Suprapubic skin (tissue), 4 donors: Measurements from ENCODE around the gene FCER1G. TPM values are rescaled to one million over a fixed set of nuclear protein-coding genes. Genes with fewer than 3 reads are reported as not detected.

Experiments used
- DNase-seq, 2 donors: peaks; one replicate each; pipeline ENCODE4 v3.0.0-alpha.2; 2019; ENCODE audit warnings: low spot score in 2 of 2
- H3K27ac ChIP-seq: fragments of 200-600 bp; sonication (generic); one replicate; pipeline ENCODE4 v1.5.1; 2019
- H3K27me3 ChIP-seq: fragments of 200-600 bp; sonication (generic); one replicate; pipeline ENCODE4 v1.5.1; 2019
- H3K36me3 ChIP-seq: fragments of 200-600 bp; sonication (generic); one replicate; pipeline ENCODE4 v1.5.1; 2019
- H3K4me1 ChIP-seq: fragments of 200-600 bp; sonication (generic); one replicate; pipeline ENCODE4 v1.5.1; 2019
- H3K4me3 ChIP-seq: fragments of 200-600 bp; sonication (generic); one replicate; pipeline ENCODE4 v1.5.1; 2019; ENCODE audit warnings: mild to moderate bottlenecking
- H3K9me3 ChIP-seq: fragments of 200-600 bp; sonication (generic); one replicate; pipeline ENCODE4 v1.5.1; 2019
- CTCF ChIP-seq, 2 donors: fragments of 200-600 bp in 1 of 2; fragments of 450-650 bp in 1 of 2; sonication (generic) in 1 of 2; IDR thresholded peaks; one replicate each; pipeline ENCODE4 v1.5.1; 2016 to 2019; ENCODE audit warnings: antibody characterized with exemption in 2 of 2, mild to moderate bottlenecking in 1 of 2, moderate library complexity in 1 of 2
- EP300 ChIP-seq: sonication (generic); formaldehyde crosslinking; IDR thresholded peaks from one replicate; pipeline ENCODE4 v1.6.1; 2017; ENCODE audit warnings: antibody characterized with exemption
- POLR2A ChIP-seq, 2 donors: fragments of 450-650 bp; IDR thresholded peaks; one replicate each; pipeline ENCODE4 v1.6.1; 2017; ENCODE audit warnings: antibody characterized with exemption in 2 of 2, mild to moderate bottlenecking in 2 of 2, moderate library complexity in 2 of 2
- POLR2AphosphoS5 ChIP-seq, 3 donors: sonication (generic); formaldehyde crosslinking; IDR thresholded peaks; one replicate each; pipeline ENCODE4 v1.6.1; 2017; ENCODE audit warnings: antibody characterized with exemption in 3 of 3
- WGBS: methylation state at CpG from one replicate; pipeline ENCODE4 v1.1.5; 2018; 5-methylcytosine and 5-hydroxymethylcytosine counted together
- total RNA-seq, 4 donors: library from RNA; depleted of rRNA; stranded (reverse); fragments of >200 nt; gene quantifications; one replicate each; pipeline ENCODE4 v1.1.0, GENCODE V29; 2016

Gene FCER1G
- total RNA-seq, 4 donors from 2014 or later = 2.3 to 12.6 (median 4.6) TPM; not detected in 1

DNA sequence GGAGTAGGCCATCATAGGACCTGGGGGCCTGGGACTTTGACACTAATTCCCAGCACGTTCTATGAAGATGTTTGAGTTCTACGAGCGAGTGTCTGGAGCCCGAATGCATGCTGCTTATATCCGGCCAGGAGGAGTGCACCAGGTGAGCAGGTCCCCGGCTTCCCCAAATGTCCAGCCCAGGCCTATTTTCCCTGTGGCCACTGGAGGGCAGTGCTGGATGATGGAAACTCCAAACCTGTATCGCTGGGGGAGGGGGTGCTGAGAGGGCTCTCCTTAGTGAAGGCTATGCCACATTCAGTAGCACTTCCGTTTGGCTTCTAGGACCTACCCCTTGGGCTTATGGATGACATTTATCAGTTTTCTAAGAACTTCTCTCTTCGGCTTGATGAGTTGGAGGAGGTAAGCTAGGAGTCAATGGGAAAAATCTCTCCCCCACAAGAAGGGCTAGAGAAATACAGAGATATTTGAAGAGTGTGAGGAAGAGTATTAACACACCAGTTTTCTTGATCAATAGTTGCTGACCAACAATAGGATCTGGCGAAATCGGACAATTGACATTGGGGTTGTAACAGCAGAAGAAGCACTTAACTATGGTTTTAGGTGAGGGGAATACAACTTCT, 5.2 kb upstream of the FCER1G start:
- WGBS = 43% methylated on average over 11 of the region's 11 CpGs
- no peak for DNase-seq
- H3K36me3 ChIP-seq = peaks cover 99% of the 10 kb centered on the region
- H3K27ac ChIP-seq = no peak overlapping the region
- no peaks in the 10 kb centered on the region for H3K9me3 ChIP-seq
- H3K27me3 ChIP-seq = no peaks in the 10 kb centered on the region
- no peak overlapping the region for H3K4me3 ChIP-seq
- peaks cover 15% of the 10 kb centered on the region for H3K4me1 ChIP-seq
- TF ChIP-seq POLR2AphosphoS5 (IDR thresholded peaks at IDR 0.05) (no peak), EP300 (no peak), CTCF (IDR thresholded peaks at IDR 0.05) (peak; percentile 83 to 84), POLR2A (IDR thresholded peaks at IDR 0.05) (no peak)

- H3K4me1 ChIP-seq = peaks cover 2% of the 10 kb centered on the region
- H3K27me3 ChIP-seq = no peaks in the 10 kb centered on the region
- no peak for DNase-seq
- no peaks in the 10 kb centered on the region for H3K9me3 ChIP-seq
- WGBS = 91% methylated on average over 9 of the region's 9 CpGs
- H3K36me3 ChIP-seq = peaks cover 59% of the 10 kb centered on the region
- H3K4me3 ChIP-seq = peak overlapping the region; percentile 39
- no peak overlapping the region for H3K27ac ChIP-seq
- TF ChIP-seq EP300 (no peak), POLR2A (IDR thresholded peaks at IDR 0.05) (no peak), CTCF (IDR thresholded peaks at IDR 0.05) (no peak), POLR2AphosphoS5 (IDR thresholded peaks at IDR 0.05) (no peak)
Measured at GRCh38 chr1:161214369-161214768, 726 bp upstream of the FCER1G start.

DNA sequence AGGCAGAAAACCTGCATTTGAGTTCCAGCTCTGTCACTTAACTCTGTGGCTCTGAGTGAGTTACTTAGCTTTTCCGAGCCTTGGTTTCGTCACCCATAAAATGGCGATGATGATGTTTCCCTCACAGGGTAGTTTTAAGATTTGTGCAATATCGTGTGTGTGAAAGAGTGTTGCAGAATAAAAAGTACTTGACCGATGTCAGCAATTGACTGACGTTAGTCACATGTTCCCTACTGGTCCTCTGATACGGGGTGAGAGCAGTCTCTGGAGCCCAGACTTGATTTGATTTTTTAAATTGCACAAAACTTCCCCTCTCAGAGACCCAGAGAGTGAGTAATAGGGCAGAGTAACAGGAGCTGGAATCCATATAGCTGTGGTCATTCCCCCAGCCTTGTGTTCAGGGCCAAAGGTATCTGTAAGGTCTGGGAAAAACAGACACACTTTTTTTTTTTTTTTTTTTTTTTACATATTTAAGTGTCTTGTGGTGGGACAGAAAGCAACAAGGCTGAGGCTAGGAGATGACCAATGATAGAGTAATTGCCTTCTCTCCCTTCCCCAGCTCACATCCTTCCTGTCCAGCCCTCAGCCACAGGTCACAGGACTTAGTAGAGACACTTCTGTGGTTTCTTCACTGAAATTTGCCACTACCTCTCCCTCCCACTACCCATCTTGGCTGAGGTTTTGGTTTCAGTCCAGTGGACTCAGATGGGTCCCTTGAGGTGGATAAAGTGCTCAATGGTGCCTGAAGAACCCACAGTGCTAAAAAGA, 2.0 kb downstream of the FCER1G start:
- Histone ChIP-seq H3K9me3 (no peaks in the 10 kb centered on the region), H3K27ac (peak overlapping the region; percentile 51), H3K4me3 (peak overlapping the region; percentile 39), H3K4me1 (no peaks in the 10 kb centered on the region), H3K36me3 (peaks cover 32% of the 10 kb centered on the region), H3K27me3 (no peaks in the 10 kb centered on the region)
- 56% methylated on average over 7 of the region's 7 CpGs for WGBS
- TF ChIP-seq POLR2AphosphoS5 (IDR thresholded peaks at IDR 0.05) (peak in 1 of 3 donors; percentile 56), CTCF (IDR thresholded peaks at IDR 0.05) (no peak), EP300 (no peak), POLR2A (IDR thresholded peaks at IDR 0.05) (peak in 1 of 2 donors; percentile 19)
- DNase-seq = no peak

DNA sequence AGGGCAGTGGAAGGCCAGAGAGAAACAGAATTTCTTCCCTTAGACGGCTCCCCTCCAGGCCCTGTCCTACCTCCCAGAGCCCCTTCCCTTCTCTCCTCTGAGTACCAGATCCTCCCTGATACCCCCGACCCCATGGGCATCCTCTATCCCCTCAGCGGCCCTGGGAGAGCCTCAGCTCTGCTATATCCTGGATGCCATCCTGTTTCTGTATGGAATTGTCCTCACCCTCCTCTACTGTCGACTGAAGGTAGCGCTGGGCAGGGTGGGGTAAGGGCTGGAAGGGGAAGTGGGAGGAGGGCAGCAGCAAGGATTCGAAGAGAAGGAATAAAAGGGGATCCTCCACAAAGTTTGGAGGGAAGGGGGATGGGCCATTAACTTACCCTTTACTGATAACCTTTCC, 2.7 kb downstream of the FCER1G start:
- no peak for DNase-seq
- H3K36me3 ChIP-seq = peaks cover 25% of the 10 kb centered on the region
- no peaks in the 10 kb centered on the region for H3K9me3 ChIP-seq
- peak overlapping the region; percentile 18 for H3K27ac ChIP-seq
- no peaks in the 10 kb centered on the region for H3K27me3 ChIP-seq
- H3K4me1 ChIP-seq = no peaks in the 10 kb centered on the region
- WGBS = 64% methylated on average over 6 of the region's 6 CpGs
- H3K4me3 ChIP-seq = peak overlapping the region; percentile 39
- TF ChIP-seq POLR2AphosphoS5 (IDR thresholded peaks at IDR 0.05) (no peak), EP300 (no peak), POLR2A (IDR thresholded peaks at IDR 0.05) (no peak), CTCF (IDR thresholded peaks at IDR 0.05) (no peak)
